GM12878 (cell line): ENCODE measurements around the gene PAQR7.

Experiments
- CEBPB ChIP-seq, 2 experiments: fragments of 150-350 bp in 1 of 2; IDR thresholded peaks; 2 replicates each; pipeline ENCODE4 v1.6.1; 2012 to 2014; ENCODE audit warnings: low read depth in 2 of 2, low read length in 2 of 2, borderline replicate concordance in 1 of 2, inconsistent platforms in 1 of 2
- CHD1 ChIP-seq: IDR thresholded peaks from 2 replicates; pipeline ENCODE4 v1.6.1; 2012; ENCODE audit warnings: low read depth, low read length, improper control_type of control experiment
- CHD2 ChIP-seq: IDR thresholded peaks from 2 replicates; pipeline ENCODE4 v1.6.1; 2011; ENCODE audit warnings: low read depth, low read length, improper control_type of control experiment, borderline replicate concordance
- CHD4 ChIP-seq: fragments of 200-600 bp; sonication (generic); IDR thresholded peaks from 2 replicates; pipeline ENCODE4 v1.6.1; 2016; ENCODE audit warnings: mild to moderate bottlenecking
- CREB1 ChIP-seq: IDR thresholded peaks from 2 replicates; pipeline ENCODE4 v1.6.1; 2012; ENCODE audit warnings: low read depth, mild to moderate bottlenecking, inconsistent platforms
- CTCF ChIP-seq, 3 experiments: IDR thresholded peaks in 2 of 3; conservative IDR thresholded peaks in 1 of 3; 2 replicates each; pipeline ENCODE4 v1.5.1; 2011; ENCODE audit warnings: low read depth in 3 of 3, low read length in 3 of 3, mild to moderate bottlenecking in 3 of 3, control low read depth in 2 of 3, moderate library complexity in 2 of 3, inconsistent platforms in 1 of 3, mixed read lengths in 1 of 3; ENCODE audit not compliant: control insufficient read depth in 2 of 3, insufficient read depth in 1 of 3; ENCODE audit errors: extremely low read depth in 1 of 3
- EZH2 ChIP-seq: IDR thresholded peaks from 2 replicates; pipeline ENCODE4 v1.6.1; 2012; ENCODE audit warnings: low read depth, mild to moderate bottlenecking, control low read depth, inconsistent platforms, low read length, borderline replicate concordance; ENCODE audit not compliant: control insufficient read depth
- PAX5 ChIP-seq: IDR thresholded peaks from 2 replicates; pipeline ENCODE4 v1.6.1; 2011; ENCODE audit warnings: low read depth, low read length, borderline replicate concordance
- RAD21 ChIP-seq: IDR thresholded peaks from 2 replicates; pipeline ENCODE4 v1.6.1; 2011; ENCODE audit warnings: mild to moderate bottlenecking, low read depth, low read length, moderate library complexity; ENCODE audit not compliant: insufficient read depth
- SRF ChIP-seq, 2 experiments: IDR thresholded peaks; 2 replicates each; pipeline ENCODE4 v1.6.1; 2011; ENCODE audit warnings: low read depth in 2 of 2, low read length in 2 of 2, mild to moderate bottlenecking in 1 of 2, moderate library complexity in 1 of 2
- ZBTB33 ChIP-seq: fragments of 450-650 bp; IDR thresholded peaks from 2 replicates; pipeline ENCODE4 v1.6.1; 2017; ENCODE audit warnings: mild to moderate bottlenecking

GRCh38 chr1:25914074-25914995 lies 38.8 kb upstream of the PAQR7 start:
- TF ChIP-seq SRF (IDR thresholded peaks at IDR 0.05; ENCODE audit: low read depth in 2 of 2, low read length in 2 of 2) (no peak), RAD21 (no peak), CREB1 (no peak), CTCF (IDR thresholded peaks at IDR 0.05 in 2 of 3, conservative IDR thresholded peaks at IDR 0.05 in 1 of 3; ENCODE audit: control insufficient read depth in 2 of 3, extremely low read depth in 1 of 3, insufficient read depth in 1 of 3, low read depth in 3 of 3, low read length in 3 of 3) (no peak), ZBTB33 (no peak), CHD4 (no peak), EZH2 (no peak), CEBPB (IDR thresholded peaks at IDR 0.05; ENCODE audit: borderline replicate concordance in 1 of 2, low read depth in 2 of 2, low read length in 2 of 2) (no peak), CHD2 (no peak), PAX5 (no peak), CHD1 (no peak)
